Measurements from ENCODE around the gene PNLIPRP3. TPM values are rescaled to one million over a fixed set of nuclear protein-coding genes. Genes with fewer than 3 reads are reported as not detected.

The PNLIPRP3 gene
- total RNA-seq, 4 donors from 2014 or later, result 27.2 to 82.8 (median 45.7) TPM

- intact Hi-C loops (cut with DNase I; ENCODE audit: low total_unique reads), result no loop called here
- 83 to 92% methylated on average over 1 of the region's 1 CpG for WGBS, 2 donors
- TF ChIP-seq POLR2A (IDR thresholded peaks at IDR 0.05) (no peak), CTCF (IDR thresholded peaks at IDR 0.05) (no peak)
- no peak overlapping the region for H3K4me3 ChIP-seq (ENCODE audit: low read depth, poor library complexity, severe bottlenecking)
- no peak for DNase-seq (ENCODE audit: low spot score in 2 of 2)
Observed at GRCh38 chr10:116487522-116488430, 60.1 kb downstream of the PNLIPRP3 start.

- no peak for DNase-seq (ENCODE audit: low spot score in 2 of 2)
- TF ChIP-seq CTCF (IDR thresholded peaks at IDR 0.05), result no peak
- TF ChIP-seq POLR2A (IDR thresholded peaks at IDR 0.05), result no peak
- WGBS, 2 donors, result 67 to 74% methylated on average over 2 of the region's 2 CpGs
Observed at GRCh38 chr10:116489460-116489859, 61.8 kb downstream of the PNLIPRP3 start.

GRCh38 chr10:116490028-116490662, 62.5 kb downstream of the PNLIPRP3 start:
- no peak for DNase-seq (ENCODE audit: low spot score in 2 of 2)
- intact Hi-C loops (cut with DNase I; ENCODE audit: low total_unique reads), result no loop called here
- TF ChIP-seq POLR2A (IDR thresholded peaks at IDR 0.05), result no peak
- TF ChIP-seq CTCF (IDR thresholded peaks at IDR 0.05), result no peak
- 14 to 16% methylated on average over 2 of the region's 2 CpGs for WGBS, 2 donors
- H3K4me3 ChIP-seq (ENCODE audit: low read depth, poor library complexity, severe bottlenecking), result no peak overlapping the region

More at GRCh38 chr10:116489460-116489859, 61.8 kb downstream of the PNLIPRP3 start:
- H3K4me3 ChIP-seq (ENCODE audit: low read depth, poor library complexity, severe bottlenecking), result no peak overlapping the region
- intact Hi-C loops (cut with DNase I; ENCODE audit: low total_unique reads), result no loop called here

- TF ChIP-seq POLR2A (IDR thresholded peaks at IDR 0.05), result no peak
- no peak for TF ChIP-seq CTCF (IDR thresholded peaks at IDR 0.05)
Observed at GRCh38 chr10:116504786-116505185, 77.1 kb downstream of the PNLIPRP3 start.

GRCh38 chr10:116510565-116510964, 82.9 kb downstream of the PNLIPRP3 start:
- 47 to 58% methylated on average over 3 of the region's 3 CpGs for WGBS, 2 donors
- H3K4me3 ChIP-seq (ENCODE audit: low read depth, poor library complexity, severe bottlenecking), result no peak overlapping the region
- DNase-seq (ENCODE audit: low spot score in 2 of 2), result no peak
- TF ChIP-seq CTCF (IDR thresholded peaks at IDR 0.05) (no peak), POLR2A (IDR thresholded peaks at IDR 0.05) (no peak)
- intact Hi-C loops (cut with DNase I; ENCODE audit: low total_unique reads), result no loop called here

More at GRCh38 chr10:116504786-116505185, 77.1 kb downstream of the PNLIPRP3 start:
- 78% methylated on average over 8 of the region's 8 CpGs for WGBS, 2 donors
- no peak overlapping the region for H3K4me3 ChIP-seq (ENCODE audit: low read depth, poor library complexity, severe bottlenecking)
- intact Hi-C loops (cut with DNase I; ENCODE audit: low total_unique reads), result no loop called here
- DNase-seq (ENCODE audit: low spot score in 2 of 2), result no peak

Data from lower leg skin (tissue), 4 donors.